Measurements from ENCODE around the gene EML5.

DNA sequence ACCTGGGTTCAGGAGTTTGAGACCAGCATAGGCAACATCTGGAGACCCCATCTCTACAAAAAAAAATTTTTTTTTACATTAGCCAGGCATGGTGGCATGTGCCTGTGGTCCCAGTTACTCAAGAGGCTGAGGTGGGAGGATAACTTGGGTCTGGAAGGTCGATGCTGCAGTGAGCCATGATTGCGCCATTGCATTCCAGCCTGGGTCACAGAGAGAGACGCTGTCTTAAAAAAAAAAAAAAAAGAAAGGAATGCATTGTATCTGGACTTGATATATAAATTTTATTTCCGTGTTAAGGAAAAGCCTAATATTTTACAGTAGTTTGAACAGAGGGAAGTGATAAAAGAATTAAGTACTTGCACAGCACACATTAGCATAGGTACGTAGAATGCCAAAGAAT is 132.7 kb downstream of the EML5 start:
- TF ChIP-seq EZH2 (conservative IDR thresholded peaks at IDR 0.05; ENCODE audit: low read depth, low read length) = no peak
- TF ChIP-seq, protein P1, sequence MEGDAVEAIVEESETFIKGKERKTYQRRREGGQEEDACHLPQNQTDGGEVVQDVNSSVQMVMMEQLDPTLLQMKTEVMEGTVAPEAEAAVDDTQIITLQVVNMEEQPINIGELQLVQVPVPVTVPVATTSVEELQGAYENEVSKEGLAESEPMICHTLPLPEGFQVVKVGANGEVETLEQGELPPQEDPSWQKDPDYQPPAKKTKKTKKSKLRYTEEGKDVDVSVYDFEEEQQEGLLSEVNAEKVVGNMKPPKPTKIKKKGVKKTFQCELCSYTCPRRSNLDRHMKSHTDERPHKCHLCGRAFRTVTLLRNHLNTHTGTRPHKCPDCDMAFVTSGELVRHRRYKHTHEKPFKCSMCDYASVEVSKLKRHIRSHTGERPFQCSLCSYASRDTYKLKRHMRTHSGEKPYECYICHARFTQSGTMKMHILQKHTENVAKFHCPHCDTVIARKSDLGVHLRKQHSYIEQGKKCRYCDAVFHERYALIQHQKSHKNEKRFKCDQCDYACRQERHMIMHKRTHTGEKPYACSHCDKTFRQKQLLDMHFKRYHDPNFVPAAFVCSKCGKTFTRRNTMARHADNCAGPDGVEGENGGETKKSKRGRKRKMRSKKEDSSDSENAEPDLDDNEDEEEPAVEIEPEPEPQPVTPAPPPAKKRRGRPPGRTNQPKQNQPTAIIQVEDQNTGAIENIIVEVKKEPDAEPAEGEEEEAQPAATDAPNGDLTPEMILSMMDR (CRISPR knock-in tag; IDR thresholded peaks at IDR 0.05) = no peak
- TF ChIP-seq ZNF350 (CRISPR knock-in tag; IDR thresholded peaks at IDR 0.05; ENCODE audit: borderline replicate concordance, low read depth) = no peak
- TF ChIP-seq RAD21 (CRISPR knock-in tag; IDR thresholded peaks at IDR 0.05) = no peak
- TF ChIP-seq ZBTB8A (CRISPR knock-in tag; IDR thresholded peaks at IDR 0.05; ENCODE audit: borderline replicate concordance, low read depth) = no peak
- no peak for TF ChIP-seq TAF1 (CRISPR knock-in tag; IDR thresholded peaks at IDR 0.05)
- TF ChIP-seq REST (IDR thresholded peaks at IDR 0.05; ENCODE audit: borderline replicate concordance in 1 of 2, low read depth in 1 of 2, low read length in 2 of 2) = no peak
- TF ChIP-seq ZFP36 (IDR thresholded peaks at IDR 0.05; ENCODE audit: borderline replicate concordance, low read depth, low read length, partially characterized antibody) = no peak
- TF ChIP-seq ZNF619 (CRISPR knock-in tag; IDR thresholded peaks at IDR 0.05) = no peak
